GM13977 (cell line): ENCODE data around the gene SLCO4A1.

Experiments
- DNase-seq: peaks from one replicate; pipeline ENCODE4 v3.0.0; 2012; ENCODE audit warnings: low spot score
- in situ Hi-C: fragments of 300-500 bp; cut with MboI; formaldehyde crosslinking; loops from one replicate; pipeline ENCODE4 v1.12.0; 2022; ENCODE audit warnings: low sequenced_read_pairs, low pct_unique_long_range_greater_than_20kb, mixed read lengths, inconsistent platforms; ENCODE audit not compliant: unreplicated experiment
- TF ChIP-seq, protein P1 (sequence below): IDR thresholded peaks from 2 replicates; pipeline ENCODE4 v1.5.1; 2012; ENCODE audit warnings: mild to moderate bottlenecking, control low read depth; ENCODE audit not compliant: insufficient read depth; ENCODE audit errors: extremely low read depth, missing control alignments

Gene SLCO4A1, protein sequence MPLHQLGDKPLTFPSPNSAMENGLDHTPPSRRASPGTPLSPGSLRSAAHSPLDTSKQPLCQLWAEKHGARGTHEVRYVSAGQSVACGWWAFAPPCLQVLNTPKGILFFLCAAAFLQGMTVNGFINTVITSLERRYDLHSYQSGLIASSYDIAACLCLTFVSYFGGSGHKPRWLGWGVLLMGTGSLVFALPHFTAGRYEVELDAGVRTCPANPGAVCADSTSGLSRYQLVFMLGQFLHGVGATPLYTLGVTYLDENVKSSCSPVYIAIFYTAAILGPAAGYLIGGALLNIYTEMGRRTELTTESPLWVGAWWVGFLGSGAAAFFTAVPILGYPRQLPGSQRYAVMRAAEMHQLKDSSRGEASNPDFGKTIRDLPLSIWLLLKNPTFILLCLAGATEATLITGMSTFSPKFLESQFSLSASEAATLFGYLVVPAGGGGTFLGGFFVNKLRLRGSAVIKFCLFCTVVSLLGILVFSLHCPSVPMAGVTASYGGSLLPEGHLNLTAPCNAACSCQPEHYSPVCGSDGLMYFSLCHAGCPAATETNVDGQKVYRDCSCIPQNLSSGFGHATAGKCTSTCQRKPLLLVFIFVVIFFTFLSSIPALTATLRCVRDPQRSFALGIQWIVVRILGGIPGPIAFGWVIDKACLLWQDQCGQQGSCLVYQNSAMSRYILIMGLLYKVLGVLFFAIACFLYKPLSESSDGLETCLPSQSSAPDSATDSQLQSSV

GRCh38 chr20:62642051-62642665 is at the start of gene SLCO4A1:
TSS of gene SLCO4A1 (plus strand) at chr20:62642503. CDS start at chr20:62656455, 13,952 bp downstream.
- peak; percentile 98 for DNase-seq
- in situ Hi-C loops: no loop called here
- TF ChIP-seq, protein P1, sequence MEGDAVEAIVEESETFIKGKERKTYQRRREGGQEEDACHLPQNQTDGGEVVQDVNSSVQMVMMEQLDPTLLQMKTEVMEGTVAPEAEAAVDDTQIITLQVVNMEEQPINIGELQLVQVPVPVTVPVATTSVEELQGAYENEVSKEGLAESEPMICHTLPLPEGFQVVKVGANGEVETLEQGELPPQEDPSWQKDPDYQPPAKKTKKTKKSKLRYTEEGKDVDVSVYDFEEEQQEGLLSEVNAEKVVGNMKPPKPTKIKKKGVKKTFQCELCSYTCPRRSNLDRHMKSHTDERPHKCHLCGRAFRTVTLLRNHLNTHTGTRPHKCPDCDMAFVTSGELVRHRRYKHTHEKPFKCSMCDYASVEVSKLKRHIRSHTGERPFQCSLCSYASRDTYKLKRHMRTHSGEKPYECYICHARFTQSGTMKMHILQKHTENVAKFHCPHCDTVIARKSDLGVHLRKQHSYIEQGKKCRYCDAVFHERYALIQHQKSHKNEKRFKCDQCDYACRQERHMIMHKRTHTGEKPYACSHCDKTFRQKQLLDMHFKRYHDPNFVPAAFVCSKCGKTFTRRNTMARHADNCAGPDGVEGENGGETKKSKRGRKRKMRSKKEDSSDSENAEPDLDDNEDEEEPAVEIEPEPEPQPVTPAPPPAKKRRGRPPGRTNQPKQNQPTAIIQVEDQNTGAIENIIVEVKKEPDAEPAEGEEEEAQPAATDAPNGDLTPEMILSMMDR: peak; percentile 24

DNA sequence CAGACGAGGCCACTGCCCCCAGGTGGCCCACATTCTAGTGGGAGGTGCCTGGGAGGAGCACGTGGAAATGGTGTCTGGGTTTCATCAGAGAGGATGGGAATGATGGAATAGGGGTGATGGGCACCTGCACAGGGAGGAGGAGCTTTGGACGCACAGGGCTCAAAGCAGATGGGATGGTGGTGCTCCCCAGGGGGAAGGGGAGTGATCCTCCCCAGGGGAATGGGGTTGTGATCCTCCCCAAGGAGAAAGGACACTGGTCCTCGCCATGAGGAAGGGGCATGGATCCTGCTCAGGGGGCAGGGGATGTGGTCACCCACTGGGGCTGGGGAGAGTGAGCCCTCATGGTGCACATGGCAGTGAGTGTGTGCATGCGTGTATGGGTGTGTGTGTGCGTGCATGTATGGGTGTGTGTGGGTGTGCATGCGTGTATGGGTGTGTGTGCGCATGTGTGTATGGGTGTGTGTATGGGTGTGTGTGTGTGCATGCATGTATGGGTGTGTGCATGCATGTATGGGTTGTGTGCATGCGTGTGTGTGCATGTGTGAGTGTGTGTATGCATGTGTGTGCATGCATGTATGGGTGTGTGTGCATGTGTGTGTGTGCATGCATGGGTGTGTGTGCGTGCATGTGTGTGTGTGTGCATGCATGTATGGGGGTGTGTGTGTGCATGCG is 49.7 kb upstream of the SLCO4A1 start:
- TF ChIP-seq, protein P1: no peak
- in situ Hi-C loops: no loop called here
- no peak for DNase-seq

GRCh38 chr20:62593616-62594015 is 48.7 kb upstream of the SLCO4A1 start:
- TF ChIP-seq, protein P1: no peak
- no peak for DNase-seq
- in situ Hi-C loops: no loop called here

DNA sequence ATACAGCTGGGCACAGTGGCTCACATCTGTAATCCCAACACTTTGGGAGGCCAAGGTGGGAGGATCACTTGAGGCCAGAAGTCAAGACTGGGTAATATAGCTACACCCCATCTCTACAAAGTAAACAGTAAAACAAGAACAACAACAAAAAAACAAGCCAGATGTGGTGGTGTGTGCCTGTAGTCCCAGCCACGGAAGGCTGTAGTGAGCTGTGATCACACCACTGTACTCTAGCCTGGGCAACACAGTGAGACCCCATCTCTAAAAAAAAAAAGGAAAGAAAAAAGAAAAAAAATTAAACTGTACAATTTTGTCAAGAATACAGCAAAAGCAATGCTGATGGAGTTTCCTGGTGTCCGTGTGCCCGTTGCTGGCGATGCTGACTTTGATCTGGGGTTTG is 47.2 kb upstream of the SLCO4A1 start:
- TF ChIP-seq, protein P1: no peak
- in situ Hi-C loops: no loop called here
- DNase-seq: no peak

- TF ChIP-seq, protein P1: no peak
- DNase-seq: no peak
- in situ Hi-C loops: no loop called here
These were observed 46.8 kb upstream of the SLCO4A1 start for GRCh38 chr20:62595491-62595890.

DNA sequence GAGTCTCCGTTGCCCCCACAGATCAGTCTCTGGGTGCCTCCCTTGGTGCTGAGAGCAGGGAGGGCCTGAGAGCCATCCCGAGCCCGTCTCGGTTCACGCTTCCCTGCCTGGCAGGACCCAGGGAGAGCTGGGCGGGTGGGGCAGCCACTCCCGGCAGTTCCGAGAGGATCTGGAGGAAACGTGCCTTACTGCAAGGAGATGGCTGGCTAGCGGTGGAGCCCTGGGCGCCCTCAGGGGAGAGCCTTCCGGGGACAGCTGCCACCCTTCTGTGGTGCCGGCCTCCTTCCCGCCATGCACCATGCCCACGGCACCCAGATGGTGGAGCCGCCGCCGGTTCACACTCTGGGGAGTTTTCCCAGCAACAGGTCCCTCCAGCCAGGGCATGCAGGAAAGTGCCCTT is 45.8 kb upstream of the SLCO4A1 start:
- no peak for DNase-seq
- in situ Hi-C loops: no loop called here
- TF ChIP-seq, protein P1: no peak
